ENCODE measurements around the gene OR8A1.

- no peak for TF ChIP-seq EZH2 (IDR thresholded peaks at IDR 0.05; ENCODE audit: low read depth)
- TF ChIP-seq CTCF (conservative IDR thresholded peaks at IDR 0.05) = no peak
Observed at GRCh38 chr11:124538019-124538418, 31.8 kb upstream of the OR8A1 start.

Data from PC-9 (cell line).